Measurements from ENCODE around the gene FRMPD4.

DNA sequence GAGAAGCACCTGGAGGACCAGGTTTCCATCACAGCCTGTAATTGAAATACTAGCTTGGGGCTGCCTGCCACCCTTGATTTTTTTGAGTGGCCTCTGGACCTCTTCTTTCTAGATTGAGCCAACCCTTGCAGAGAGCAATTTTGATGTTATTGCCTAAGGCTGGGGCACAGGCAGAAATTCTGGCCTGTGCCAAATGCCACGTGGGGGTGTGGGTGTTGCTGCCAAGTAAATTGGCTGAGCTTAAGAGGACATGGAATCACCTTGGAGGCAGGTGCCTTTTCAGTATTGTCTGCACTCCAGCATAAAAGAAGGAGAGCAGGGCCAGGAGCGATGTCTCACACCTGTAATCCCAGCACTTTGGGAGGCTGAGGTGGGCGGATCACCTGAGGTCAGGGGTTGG lies 366.9 kb downstream of the FRMPD4 start:
- TF ChIP-seq, protein P1, sequence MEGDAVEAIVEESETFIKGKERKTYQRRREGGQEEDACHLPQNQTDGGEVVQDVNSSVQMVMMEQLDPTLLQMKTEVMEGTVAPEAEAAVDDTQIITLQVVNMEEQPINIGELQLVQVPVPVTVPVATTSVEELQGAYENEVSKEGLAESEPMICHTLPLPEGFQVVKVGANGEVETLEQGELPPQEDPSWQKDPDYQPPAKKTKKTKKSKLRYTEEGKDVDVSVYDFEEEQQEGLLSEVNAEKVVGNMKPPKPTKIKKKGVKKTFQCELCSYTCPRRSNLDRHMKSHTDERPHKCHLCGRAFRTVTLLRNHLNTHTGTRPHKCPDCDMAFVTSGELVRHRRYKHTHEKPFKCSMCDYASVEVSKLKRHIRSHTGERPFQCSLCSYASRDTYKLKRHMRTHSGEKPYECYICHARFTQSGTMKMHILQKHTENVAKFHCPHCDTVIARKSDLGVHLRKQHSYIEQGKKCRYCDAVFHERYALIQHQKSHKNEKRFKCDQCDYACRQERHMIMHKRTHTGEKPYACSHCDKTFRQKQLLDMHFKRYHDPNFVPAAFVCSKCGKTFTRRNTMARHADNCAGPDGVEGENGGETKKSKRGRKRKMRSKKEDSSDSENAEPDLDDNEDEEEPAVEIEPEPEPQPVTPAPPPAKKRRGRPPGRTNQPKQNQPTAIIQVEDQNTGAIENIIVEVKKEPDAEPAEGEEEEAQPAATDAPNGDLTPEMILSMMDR (conservative IDR thresholded peaks at IDR 0.05; ENCODE audit: low read length) = no peak
- TF ChIP-seq EZH2phosphoT487 (IDR thresholded peaks at IDR 0.05; ENCODE audit: borderline replicate concordance) = no peak
